HG03469 (cell line): ENCODE measurements around the gene OGFOD2.

Source experiments
- ATAC-seq: cut with Tn5 transposase; IDR thresholded peaks from one replicate; pipeline ENCODE4 v1.9.1; 2021; ENCODE audit warnings: mild to moderate bottlenecking, moderate library complexity, moderate number of reproducible peaks; ENCODE audit not compliant: unreplicated experiment

Gene OGFOD2

GRCh38 chr12:122987086-122987951 lies 12.3 kb downstream of the OGFOD2 start:
- no peak for ATAC-seq

GRCh38 chr12:122988036-122988435 lies 13.0 kb downstream of the OGFOD2 start:
- ATAC-seq = no peak

GRCh38 chr12:122988612-122989212 lies 13.7 kb downstream of the OGFOD2 start:
- ATAC-seq = no peak

- no peak for ATAC-seq
Measured at GRCh38 chr12:122989225-122989839, 14.3 kb downstream of the OGFOD2 start.

DNA sequence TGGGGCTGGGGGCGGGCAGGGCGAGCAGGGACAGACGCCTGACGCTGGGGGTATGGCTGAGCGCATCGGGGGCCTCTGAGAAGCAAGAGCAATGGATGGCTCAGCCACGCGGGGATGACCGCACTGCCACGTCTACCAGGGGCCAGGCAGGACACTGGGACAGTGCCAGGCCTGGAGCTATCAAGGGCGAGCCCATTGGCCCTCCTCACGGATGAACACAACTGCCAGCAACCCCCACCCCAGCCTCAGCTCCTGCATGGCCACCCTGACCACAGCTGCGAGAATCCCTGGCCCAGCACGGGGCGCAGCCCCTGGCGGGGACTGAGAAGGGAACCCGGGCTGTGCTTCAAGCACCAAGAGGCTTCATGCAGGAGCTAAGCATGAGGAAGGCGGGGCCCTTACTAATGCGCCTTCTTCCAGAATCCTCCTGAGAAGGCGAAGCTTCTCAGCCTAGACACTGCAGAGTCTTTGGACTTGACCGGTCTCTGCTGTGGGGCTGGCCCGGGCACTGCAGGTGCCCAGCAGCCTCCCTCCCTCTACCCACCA lies 14.9 kb downstream of the OGFOD2 start:
- ATAC-seq = no peak

DNA sequence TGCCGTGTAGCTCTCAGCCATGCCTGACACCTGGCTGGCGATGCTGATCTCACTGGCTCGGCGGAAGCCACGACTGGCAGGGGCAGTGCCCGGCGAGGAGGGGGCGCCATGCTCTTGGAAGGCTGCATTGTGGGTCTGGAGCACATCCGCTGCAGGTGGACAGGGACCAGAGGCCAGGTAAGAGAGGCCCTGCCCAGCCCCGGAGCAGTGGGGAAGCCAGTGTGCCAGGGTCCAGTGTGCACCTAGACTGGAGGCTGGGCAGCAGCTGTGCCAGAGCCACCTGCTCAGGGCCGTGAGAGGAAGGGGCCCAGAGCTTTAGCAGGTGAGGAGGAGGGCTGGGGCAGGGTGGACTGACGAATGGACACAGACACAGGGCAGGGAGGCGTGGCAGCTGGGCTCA lies 15.5 kb downstream of the OGFOD2 start:
- no peak for ATAC-seq

- ATAC-seq = no peak
Measured at GRCh38 chr12:122990961-122991622, 16.0 kb downstream of the OGFOD2 start.

- no peak for ATAC-seq
Measured at GRCh38 chr12:122991623-122992275, 16.7 kb downstream of the OGFOD2 start.

GRCh38 chr12:122992386-122992785 lies 17.3 kb downstream of the OGFOD2 start:
- no peak for ATAC-seq

DNA sequence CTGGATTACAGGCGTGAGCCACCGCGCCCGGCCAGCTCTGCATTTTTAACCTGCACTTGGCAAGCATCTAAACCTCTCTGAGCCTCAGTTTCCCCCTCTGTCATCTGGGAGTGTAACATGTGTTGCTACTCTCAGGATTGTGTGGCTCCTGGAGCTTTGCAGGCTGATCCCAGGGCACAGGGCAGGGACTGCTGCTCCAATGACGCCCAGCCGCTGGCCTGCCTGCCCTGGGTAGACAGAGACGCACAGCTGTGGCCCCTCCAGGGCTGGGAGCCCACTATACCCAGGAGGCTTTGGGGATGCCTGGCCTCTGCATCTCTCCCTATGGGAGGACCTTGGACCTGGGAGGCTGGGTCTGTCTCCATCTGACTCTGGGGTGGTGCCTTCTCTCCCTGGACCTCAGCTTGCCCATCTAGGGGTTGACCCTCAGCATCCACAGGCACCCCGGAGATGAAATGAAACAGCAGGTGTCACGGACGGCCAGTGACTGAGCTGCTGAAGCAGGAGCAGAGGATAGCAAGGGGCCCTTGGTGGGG lies 19.2 kb downstream of the OGFOD2 start:
- ATAC-seq = no peak

DNA sequence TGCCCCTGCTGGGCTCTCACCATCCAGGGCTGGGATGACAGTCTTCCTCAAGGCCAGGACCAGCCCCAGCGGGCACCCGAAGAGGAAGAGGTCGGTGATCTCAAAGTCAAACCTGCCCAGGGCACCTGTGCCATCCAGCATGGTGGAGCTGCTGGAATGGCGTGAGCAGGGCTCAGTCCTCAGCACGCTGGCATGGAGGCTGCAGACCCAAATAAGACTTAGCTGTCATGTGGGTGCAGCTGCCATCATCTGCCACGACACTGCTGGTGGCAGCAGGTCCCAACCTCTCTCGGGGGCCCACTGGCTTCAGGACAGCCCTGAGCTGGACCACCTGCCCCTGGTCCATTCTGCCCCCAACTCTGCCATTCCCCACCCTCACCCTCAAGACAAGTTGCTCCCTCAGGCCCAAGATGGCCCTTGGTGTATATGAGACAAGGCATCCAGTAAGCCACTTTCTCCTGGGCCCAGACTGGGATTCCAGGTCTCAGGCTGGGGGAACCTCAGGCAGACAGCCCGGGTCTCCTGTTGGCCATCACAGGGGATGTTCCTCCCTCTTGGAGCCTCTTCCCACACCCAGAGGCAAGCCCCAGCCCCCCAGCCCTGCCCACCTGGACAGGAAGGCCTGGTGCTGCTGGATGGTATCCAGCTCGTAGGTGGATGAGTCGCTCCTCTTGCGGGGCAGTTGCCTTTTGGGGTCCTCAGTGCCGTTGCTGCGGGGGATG lies 19.9 kb downstream of the OGFOD2 start:
- no peak for ATAC-seq

DNA sequence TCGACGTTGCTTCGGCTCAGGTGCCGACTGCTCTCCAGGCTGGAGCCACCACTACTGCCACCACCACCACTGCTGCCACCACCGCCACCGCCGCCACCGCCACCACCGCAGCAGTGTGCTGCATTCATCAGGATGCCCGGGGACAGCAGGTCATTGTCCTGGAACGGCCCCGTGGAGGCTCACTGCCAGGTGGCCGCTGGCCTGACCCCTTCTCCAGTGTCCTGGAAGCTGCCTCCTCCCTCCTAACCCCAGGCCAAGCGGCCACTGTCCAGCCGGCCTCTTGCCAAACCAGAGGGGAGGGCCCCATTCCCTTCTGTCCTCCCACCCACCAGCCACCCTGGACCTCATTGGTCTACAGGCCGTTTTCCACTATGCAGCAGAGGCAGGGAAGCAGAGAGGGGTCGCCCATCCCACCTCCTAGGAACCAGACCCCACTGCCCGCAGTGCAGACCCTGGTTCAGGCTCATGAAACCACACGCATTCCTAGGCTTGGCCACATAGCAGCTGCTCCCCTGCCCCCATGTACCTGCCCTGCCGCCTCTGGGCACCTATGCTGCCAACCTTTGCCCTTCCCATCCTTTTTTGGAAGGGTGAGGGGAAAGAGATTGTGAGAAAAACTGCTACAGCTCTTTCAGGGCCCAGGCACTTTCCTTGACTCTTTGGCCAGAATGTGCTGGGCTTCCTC lies 20.6 kb downstream of the OGFOD2 start:
- no peak for ATAC-seq

- ATAC-seq = no peak
Measured at GRCh38 chr12:122996188-122996601, 21.2 kb downstream of the OGFOD2 start.

DNA sequence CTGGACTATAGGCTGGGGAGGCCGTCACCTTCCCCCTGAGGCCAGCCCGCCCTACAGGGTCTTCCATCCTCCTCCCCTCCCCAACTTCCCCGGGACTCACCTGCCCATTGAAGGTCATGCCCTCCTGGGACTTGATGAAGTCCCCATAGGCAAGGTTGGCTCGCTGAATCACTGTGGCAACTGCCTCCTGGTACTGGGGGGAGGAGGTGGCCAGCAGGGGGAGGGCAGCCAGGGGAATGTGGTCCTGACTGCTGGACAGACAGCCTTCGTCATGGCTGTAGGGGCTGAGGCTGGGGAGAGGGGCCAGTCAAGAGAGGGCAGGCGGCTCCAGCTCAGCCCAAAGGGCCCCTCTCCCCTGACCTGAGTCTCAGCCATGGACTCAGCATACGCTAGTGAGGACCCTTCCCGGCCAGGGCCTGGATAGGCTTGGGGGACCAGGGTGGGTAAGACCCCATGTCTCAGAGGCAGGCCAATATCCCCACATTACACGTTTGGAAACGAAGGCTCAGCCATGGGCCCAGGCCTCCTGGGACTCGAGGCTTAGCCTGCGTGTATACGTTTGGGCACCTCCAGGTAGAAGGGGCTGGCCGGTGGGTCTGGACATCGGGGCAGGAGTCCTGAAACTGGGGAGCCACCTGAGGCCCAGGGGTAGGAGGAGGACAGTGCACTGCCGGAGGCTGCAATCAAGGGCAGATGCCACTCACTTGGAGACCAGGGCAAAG lies 21.7 kb downstream of the OGFOD2 start:
- ATAC-seq = no peak

DNA sequence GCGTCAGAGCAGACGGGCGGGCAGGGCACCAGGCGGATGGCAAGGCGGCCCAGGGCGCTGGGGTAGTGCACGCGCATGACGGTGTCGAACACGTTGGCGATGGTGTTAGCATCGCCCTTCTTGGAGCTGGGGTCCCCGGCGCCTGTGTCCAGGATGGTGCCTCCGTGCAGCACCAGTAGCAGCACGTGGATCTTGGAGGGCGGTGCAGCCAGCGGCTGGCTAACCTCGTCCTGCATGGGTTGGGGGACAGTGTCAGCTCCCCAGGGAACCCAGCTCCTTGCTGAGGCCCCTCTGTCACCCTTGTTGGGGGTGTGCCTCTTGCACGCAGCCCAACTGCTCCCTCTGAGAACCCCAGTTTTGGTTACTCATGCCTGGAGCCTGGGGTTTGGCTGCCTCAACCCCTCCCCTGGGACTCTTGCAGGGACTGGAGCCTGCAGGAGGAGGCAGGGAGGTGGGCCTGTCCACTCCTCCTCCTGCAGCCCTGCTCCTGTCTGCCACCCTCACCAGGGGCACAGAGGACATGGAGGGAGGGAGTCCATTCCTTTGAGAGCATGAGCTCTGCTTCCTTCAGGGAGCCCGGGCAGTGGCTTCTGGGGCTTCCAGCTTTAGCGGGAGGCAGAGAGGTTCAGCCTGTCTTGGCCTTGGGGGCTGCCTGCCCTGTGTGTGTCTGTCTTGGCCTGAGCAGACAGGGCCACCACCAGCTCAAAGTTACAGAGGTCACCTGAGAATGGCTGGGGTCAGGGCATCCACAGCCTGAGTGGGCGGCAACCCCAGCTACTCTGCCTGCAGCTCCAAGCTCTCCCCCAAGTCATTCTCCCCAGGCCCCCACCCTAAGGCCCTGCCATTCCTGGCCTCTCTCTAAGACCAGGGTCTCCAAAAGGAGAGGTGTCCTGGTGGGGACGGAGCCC lies 22.6 kb downstream of the OGFOD2 start:
- ATAC-seq = no peak

DNA sequence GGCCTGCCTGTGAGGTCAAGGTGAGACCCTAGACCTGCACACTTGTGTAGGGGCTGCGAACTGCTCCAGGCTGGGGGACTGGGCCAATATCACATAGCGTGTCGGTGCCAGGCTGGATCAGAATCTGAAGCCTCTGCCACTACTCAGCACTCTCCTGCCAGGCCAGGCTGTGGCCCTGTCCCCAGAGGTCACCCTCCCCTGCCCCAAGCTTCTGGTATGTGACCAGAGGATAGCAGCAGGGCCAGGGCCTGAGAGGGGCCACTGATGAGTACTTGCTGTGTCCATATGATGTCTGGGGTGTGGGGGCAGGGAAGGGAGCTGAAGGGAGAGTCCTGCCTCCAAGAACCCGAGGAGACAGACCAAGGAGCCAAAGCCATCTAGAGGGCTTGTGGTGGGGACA lies 23.3 kb downstream of the OGFOD2 start:
- ATAC-seq = no peak

GRCh38 chr12:122999196-122999946 lies 24.3 kb downstream of the OGFOD2 start:
- ATAC-seq = no peak
